ENCODE data around the gene C5AR1. TPM values are rescaled to one million over a fixed set of nuclear protein-coding genes. Genes with fewer than 3 reads are reported as not detected.
"Not testable (repeated sequence)": the region's sequence is repeated elsewhere in the genome, so short reads cannot be mapped to it uniquely, and the experiment has no call there.

The C5AR1 gene
- total RNA-seq, 1 donor from 2014 or later: 3.9 TPM

DNA sequence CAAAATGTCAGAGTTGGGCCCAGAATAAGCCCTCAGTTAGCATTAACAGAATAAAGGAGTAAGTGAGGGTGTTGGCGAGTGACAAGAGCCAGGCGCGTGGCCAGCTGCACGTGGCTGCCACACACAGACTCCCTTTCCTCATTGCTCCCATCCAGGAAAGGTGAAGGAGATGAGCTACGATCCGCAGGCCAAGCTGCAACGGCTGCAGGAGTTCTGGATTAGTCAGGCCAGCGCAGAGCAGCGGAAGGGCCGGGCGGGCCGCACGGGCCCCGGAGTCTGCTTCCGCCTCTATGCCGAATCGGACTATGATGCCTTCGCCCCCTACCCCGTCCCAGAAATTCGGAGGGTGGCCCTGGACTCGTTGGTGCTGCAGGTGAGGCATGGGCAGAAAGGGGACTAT lies 52.7 kb downstream of the C5AR1 start:
- H3K4me3 ChIP-seq: no peak overlapping the region
- H3K27ac ChIP-seq (replicated peaks): no peak overlapping the region
- DNase-seq: no peak
- TF ChIP-seq, protein P1, sequence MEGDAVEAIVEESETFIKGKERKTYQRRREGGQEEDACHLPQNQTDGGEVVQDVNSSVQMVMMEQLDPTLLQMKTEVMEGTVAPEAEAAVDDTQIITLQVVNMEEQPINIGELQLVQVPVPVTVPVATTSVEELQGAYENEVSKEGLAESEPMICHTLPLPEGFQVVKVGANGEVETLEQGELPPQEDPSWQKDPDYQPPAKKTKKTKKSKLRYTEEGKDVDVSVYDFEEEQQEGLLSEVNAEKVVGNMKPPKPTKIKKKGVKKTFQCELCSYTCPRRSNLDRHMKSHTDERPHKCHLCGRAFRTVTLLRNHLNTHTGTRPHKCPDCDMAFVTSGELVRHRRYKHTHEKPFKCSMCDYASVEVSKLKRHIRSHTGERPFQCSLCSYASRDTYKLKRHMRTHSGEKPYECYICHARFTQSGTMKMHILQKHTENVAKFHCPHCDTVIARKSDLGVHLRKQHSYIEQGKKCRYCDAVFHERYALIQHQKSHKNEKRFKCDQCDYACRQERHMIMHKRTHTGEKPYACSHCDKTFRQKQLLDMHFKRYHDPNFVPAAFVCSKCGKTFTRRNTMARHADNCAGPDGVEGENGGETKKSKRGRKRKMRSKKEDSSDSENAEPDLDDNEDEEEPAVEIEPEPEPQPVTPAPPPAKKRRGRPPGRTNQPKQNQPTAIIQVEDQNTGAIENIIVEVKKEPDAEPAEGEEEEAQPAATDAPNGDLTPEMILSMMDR (IDR thresholded peaks at IDR 0.05; ENCODE audit: borderline replicate concordance): no peak
- H3K27me3 ChIP-seq (ENCODE audit: low read depth): no peaks in the 10 kb centered on the region
- intact Hi-C loops (cut with micrococcal nuclease): no loop called here
- H3K36me3 ChIP-seq: peaks cover 99% of the 10 kb centered on the region
- peaks cover 4% of the 10 kb centered on the region for H3K9me3 ChIP-seq (replicated peaks)
- H3K4me1 ChIP-seq: no peaks in the 10 kb centered on the region

DNA sequence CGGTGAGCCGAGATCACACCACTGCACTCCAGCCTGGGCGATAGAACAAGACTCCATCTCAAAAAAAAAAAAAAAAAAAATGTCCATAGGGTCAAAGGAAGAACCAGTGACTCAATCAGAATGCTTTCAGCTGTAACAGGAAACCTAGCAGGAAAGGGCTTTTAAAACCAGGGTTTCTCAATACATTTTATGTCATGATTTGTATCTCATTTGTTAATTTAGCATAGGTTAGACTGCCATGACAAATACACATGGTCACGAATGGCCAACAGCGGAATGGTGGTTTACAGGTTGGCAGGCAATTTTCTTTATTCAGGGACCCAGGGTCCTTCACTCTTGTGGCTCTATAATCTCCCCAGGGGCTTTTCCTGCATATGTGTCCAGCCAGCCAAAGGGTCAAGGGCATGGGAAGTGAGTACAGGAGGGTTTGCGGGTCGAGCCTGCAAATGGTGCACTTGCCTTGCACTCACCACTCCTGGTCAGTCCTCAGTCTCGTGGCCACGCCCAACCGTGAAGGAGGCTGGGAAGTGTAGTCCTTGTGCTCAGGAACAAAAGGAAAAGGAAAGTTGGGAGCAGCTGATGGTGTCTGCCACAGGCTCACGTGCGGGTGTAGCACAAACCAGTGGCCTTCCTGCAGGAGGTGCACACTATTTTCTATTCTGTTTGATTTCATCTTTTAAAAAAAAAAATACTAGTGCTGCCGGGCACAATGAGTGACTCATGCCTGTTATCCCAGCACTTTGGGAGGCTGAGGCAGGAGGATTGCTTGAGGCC lies 54.3 kb downstream of the C5AR1 start:
- Histone ChIP-seq H3K9me3 (replicated peaks) (no peaks in the 10 kb centered on the region), H3K27ac (replicated peaks) (no peak overlapping the region), H3K4me3 (no peak overlapping the region), H3K27me3 (ENCODE audit: low read depth) (no peaks in the 10 kb centered on the region), H3K4me1 (no peaks in the 10 kb centered on the region), H3K36me3 (peaks cover 94% of the 10 kb centered on the region)
- TF ChIP-seq, protein P1 (IDR thresholded peaks at IDR 0.05; ENCODE audit: borderline replicate concordance): no peak
- DNase-seq: no peak
- intact Hi-C loops (cut with micrococcal nuclease): no loop called here

DNA sequence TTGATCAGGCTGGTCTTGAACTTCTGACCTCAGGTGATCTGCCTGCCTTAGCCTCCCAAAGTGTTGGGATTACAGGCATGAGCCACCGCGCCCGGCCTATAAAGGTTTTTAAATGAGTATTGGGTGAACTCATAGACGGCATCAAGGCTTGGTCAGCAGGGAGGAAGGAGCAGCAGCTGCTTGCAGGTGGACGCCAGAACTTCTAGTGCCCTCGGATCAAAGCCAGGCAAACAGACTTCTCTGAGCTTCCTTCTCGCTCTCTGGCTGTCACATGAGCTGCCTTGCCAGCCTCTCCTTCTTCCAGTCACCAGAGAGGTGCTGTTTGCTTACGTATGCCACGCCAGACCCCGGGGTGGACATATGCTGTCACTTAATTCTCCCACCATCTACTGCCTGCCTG lies 55.8 kb downstream of the C5AR1 start:
- H3K27me3 ChIP-seq (ENCODE audit: low read depth); H3K9me3 ChIP-seq (replicated peaks); DNase-seq; H3K27ac ChIP-seq (replicated peaks); intact Hi-C loops (cut with micrococcal nuclease); H3K4me3 ChIP-seq; H3K4me1 ChIP-seq: not testable (repeated sequence)
- peaks cover 93% of the 10 kb centered on the region for H3K36me3 ChIP-seq

DNA sequence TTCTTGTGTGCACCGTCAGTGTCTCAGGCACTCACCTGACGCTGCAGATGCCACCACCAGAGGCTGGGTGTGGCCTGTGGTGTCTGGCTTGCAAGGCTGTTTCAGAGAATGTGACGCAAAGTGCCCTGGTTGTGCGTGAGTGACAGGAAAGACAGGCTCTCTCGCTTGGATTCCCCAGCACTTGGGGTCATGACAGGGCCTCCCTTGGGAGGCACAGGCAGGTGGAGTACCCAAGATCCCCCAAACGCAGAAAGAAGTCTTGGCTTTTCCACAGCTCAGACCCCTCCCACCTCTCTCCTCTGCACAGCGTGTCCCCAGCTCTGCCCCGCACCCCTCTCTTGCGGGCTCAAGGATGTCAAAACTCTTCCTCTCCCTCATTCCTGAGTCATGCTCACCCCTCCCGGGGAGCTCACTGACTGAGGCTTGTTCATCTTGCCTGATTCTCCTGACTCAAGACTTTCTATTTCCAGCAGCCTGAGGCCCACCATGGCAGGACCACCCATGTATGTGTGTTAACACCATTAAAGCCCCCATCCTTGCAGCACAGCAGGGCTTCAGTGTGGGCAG lies 60.5 kb downstream of the C5AR1 start:
- Histone ChIP-seq H3K36me3 (peaks cover 92% of the 10 kb centered on the region), H3K4me1 (no peaks in the 10 kb centered on the region), H3K9me3 (replicated peaks) (no peaks in the 10 kb centered on the region), H3K4me3 (no peak overlapping the region), H3K27me3 (ENCODE audit: low read depth) (no peaks in the 10 kb centered on the region), H3K27ac (replicated peaks) (no peak overlapping the region)
- TF ChIP-seq, protein P1 (IDR thresholded peaks at IDR 0.05; ENCODE audit: borderline replicate concordance): no peak
- intact Hi-C loops (cut with micrococcal nuclease): no loop called here
- no peak for DNase-seq

DNA sequence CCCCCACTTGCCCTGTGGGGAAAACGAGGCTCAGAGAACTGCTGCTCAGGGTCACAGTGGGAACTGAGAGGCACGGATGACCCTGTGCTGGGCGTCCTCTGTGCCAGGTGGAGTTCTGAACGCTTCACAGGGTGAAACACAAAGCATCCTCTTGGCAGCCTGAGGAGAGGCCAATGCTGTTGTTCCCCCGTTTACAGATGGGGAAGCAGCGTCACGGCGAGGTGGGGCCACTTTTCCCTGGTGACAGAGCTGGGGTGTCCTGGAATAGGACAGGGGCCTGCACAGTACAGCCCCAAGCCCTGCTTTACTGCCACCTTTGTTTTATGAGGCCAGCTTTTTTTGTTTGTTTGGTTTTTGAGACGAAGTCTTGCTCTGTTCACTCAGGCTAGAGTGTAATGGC lies 61.6 kb downstream of the C5AR1 start:
- Histone ChIP-seq H3K9me3 (replicated peaks) (no peaks in the 10 kb centered on the region), H3K27ac (replicated peaks) (no peak overlapping the region), H3K36me3 (peaks cover 92% of the 10 kb centered on the region), H3K4me3 (no peak overlapping the region), H3K4me1 (peaks cover 2% of the 10 kb centered on the region), H3K27me3 (ENCODE audit: low read depth) (no peaks in the 10 kb centered on the region)
- no peak for DNase-seq
- intact Hi-C loops (cut with micrococcal nuclease): no loop called here
- TF ChIP-seq, protein P1 (IDR thresholded peaks at IDR 0.05; ENCODE audit: borderline replicate concordance): no peak

Other genes with a start within 250 kb of the C5AR1 start
- gene ZC3H4, start 196.1 kb upstream of the C5AR1 start, total RNA-seq: 22.1 TPM
- gene SAE1, start 179.0 kb upstream of the C5AR1 start, total RNA-seq: 42.5 TPM
- gene BBC3, start 78.7 kb upstream of the C5AR1 start, total RNA-seq: 3.9 TPM
- 21.6 TPM for gene CCDC9, start 53.3 kb upstream of the C5AR1 start, total RNA-seq
- gene INAFM1, start 35.0 kb upstream of the C5AR1 start, total RNA-seq: 12.2 TPM
- gene C5AR2, start 22.3 kb downstream of the C5AR1 start, total RNA-seq: 0.38 TPM
- gene DHX34, start 39.5 kb downstream of the C5AR1 start, total RNA-seq: 8.1 TPM
- gene MEIS3, start 109.7 kb downstream of the C5AR1 start, total RNA-seq: 3.2 TPM
- 0.30 TPM for gene SLC8A2, start 162.0 kb downstream of the C5AR1 start, total RNA-seq
- 10.9 TPM for gene KPTN, start 174.4 kb downstream of the C5AR1 start, total RNA-seq
- gene NAPA, start 205.2 kb downstream of the C5AR1 start, total RNA-seq: 120 TPM

Measured in left ventricle myocardium inferior (tissue), 1 donor.